ENCODE data around the gene THAP7. TPM values are rescaled to one million over a fixed set of nuclear protein-coding genes. Genes with fewer than 3 reads are reported as not detected.

THAP7 gene
- total and polyA plus RNA-seq, 3 donors from 2014 or later, result 60.6 to 96.5 (median 75.8) TPM

DNA sequence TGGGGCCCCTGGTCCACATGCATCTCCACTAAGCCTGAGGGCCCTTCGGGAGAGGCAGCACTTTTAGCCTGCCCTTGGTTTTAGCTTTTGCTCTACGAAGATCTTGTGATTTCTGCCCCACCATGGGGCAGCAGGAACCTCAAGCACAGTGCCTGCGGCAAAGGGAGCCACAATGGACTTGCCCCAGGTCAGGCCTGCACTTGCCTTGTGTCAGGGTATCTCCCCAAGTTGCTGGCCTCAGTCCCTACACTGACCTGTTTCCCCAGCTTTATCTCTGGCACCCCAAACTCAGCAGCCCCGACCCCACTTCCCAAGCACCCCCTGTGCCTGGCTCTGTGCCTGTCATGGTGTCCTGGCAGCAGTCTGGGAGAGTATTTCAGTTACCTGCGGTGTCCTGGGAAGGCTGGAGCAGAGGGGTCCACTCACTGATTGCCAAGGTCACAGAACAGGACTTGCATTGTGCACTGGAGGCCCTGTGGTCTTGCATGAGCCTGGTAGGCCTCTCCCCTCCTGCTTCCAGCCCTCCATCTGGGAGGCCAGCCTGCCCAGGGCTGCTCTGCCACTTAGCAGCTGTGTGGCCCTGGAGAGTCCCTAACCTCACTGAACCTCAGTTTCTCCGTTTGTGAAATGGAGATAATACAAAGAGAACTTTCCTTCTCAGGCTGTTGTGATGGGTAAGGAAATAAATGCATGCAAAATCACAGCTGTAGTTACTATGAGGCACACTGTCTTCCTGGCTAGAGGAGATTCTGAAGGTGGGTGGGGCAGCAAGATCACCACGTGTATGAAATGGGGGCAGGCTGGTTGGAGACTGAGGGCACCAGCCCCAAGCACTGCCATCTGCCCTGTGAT is 38.5 kb downstream of the THAP7 start:
- DNase-seq, result no peak
- H3K36me3 ChIP-seq (ENCODE audit: low read depth, missing control alignments), result no peaks in the 10 kb centered on the region
- intact Hi-C loops (cut with DNase I; ENCODE audit: low total_unique reads), result no loop called here
- H3K9me3 ChIP-seq, result no peaks in the 10 kb centered on the region
- H3K27me3 ChIP-seq, result no peaks in the 10 kb centered on the region
- no peak overlapping the region for H3K4me3 ChIP-seq
- 61 to 75% methylated on average over 5 to 7 of the region's 7 CpGs for WGBS, 2 donors
- no peak overlapping the region for H3K27ac ChIP-seq
- no peak for TF ChIP-seq POLR2A (IDR thresholded peaks at IDR 0.05)
- TF ChIP-seq, protein P1, sequence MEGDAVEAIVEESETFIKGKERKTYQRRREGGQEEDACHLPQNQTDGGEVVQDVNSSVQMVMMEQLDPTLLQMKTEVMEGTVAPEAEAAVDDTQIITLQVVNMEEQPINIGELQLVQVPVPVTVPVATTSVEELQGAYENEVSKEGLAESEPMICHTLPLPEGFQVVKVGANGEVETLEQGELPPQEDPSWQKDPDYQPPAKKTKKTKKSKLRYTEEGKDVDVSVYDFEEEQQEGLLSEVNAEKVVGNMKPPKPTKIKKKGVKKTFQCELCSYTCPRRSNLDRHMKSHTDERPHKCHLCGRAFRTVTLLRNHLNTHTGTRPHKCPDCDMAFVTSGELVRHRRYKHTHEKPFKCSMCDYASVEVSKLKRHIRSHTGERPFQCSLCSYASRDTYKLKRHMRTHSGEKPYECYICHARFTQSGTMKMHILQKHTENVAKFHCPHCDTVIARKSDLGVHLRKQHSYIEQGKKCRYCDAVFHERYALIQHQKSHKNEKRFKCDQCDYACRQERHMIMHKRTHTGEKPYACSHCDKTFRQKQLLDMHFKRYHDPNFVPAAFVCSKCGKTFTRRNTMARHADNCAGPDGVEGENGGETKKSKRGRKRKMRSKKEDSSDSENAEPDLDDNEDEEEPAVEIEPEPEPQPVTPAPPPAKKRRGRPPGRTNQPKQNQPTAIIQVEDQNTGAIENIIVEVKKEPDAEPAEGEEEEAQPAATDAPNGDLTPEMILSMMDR (IDR thresholded peaks at IDR 0.05), result no peak
- H3K4me1 ChIP-seq, result peaks cover 10% of the 10 kb centered on the region

DNA sequence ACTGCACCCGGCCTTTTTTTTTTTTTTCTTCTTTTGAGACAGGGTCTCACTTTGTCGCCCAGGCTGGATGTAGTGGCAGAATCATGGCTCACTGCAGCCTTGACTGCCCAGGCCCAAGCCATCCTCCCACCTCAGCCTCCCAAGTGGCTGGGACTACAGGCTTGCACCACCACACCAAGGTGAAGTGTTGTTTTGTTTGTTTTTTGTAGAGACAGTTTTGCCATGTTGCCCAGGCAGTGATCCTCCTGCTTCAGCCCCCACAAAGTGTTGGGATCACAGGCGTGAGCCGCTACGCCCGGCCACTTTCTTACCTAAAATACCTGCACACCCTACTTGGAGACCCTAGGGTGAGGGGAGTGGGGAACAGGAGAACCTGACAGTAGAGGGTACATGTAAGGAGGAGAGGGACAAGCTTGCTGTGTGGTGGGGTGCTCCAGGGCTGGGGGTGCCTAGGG is 39.4 kb downstream of the THAP7 start:
- WGBS, 2 donors, result 92 to 97% methylated on average over 6 of the region's 6 CpGs
- no peak for DNase-seq
- H3K9me3 ChIP-seq, result no peaks in the 10 kb centered on the region
- TF ChIP-seq POLR2A (IDR thresholded peaks at IDR 0.05), result no peak
- TF ChIP-seq, protein P1 (IDR thresholded peaks at IDR 0.05), result no peak
- peaks cover 10% of the 10 kb centered on the region for H3K4me1 ChIP-seq
- no peak overlapping the region for H3K4me3 ChIP-seq
- no peak overlapping the region for H3K27ac ChIP-seq
- intact Hi-C loops (cut with DNase I; ENCODE audit: low total_unique reads), result no loop called here
- no peaks in the 10 kb centered on the region for H3K27me3 ChIP-seq
- H3K36me3 ChIP-seq (ENCODE audit: low read depth, missing control alignments), result no peaks in the 10 kb centered on the region

DNA sequence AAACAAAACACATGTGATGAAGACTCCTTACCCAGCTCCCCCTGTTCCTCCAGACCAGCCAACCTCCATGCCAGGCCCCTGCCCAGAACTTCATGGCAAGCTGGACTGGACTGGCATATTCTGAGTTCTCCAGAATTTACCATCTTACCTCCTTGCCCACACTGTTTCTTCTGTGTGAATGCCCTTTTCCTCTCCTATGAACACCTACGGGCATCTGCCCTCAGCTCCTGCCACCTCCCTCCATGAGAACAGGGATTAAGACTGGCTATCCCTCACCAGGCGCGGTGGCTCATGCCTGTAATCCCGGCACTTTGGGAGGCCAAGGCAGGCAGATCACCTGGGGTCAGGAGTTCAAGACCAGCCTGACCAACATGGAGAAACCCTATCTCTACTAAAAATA is 41.3 kb downstream of the THAP7 start:
- Histone ChIP-seq H3K36me3 (ENCODE audit: low read depth, missing control alignments) (no peaks in the 10 kb centered on the region), H3K27ac (no peak overlapping the region), H3K4me3 (no peak overlapping the region), H3K27me3 (no peaks in the 10 kb centered on the region), H3K4me1 (peaks cover 9% of the 10 kb centered on the region), H3K9me3 (no peaks in the 10 kb centered on the region)
- DNase-seq, result no peak
- no peak for TF ChIP-seq POLR2A (IDR thresholded peaks at IDR 0.05)
- TF ChIP-seq, protein P1 (IDR thresholded peaks at IDR 0.05), result no peak
- intact Hi-C loops (cut with DNase I; ENCODE audit: low total_unique reads), result no loop called here
- 94 to 97% methylated on average over 4 of the region's 4 CpGs for WGBS, 2 donors

DNA sequence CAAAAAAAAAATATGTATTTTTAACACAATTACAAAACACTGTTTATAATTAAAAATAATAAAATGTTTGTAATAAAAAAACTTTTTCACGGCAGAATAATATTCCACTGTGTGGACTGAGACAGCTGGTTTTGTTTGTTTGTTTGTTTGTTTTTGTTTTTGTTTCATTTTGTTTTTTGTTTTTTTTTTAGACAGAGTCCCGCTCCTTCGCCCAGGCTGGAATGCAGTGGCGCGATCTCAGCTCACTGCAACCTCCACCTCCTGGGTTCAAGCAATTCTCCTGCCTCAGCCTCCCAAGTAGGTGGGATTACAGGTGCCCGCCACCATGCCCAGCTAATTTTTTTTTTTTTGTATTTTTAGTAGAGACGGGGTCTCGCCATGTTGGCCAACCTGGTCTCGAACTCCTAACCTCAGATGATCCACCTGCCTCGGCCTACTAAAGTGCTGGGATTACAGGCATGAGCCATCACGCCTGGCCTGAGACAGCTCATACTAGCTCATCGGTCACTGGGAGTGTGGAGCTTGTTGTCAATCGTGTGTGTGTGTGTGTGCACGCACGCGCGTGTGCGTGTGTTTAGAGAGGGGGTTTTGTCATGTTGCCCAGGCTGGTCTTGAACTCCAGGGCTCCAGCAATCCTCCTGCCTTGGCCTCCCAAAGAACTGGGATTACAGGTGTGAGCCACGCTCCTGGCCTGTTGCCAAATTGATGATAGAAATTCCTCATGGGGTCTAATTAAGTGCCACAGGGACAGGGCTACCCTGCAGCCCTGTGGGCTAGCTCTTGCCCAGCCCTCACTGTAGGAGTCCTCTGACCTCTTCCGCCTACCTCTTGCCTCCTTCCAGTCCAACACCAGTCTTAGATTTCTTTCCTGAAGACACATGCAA is 42.1 kb downstream of the THAP7 start:
- Histone ChIP-seq H3K27ac (no peak overlapping the region), H3K36me3 (ENCODE audit: low read depth, missing control alignments) (no peaks in the 10 kb centered on the region), H3K4me1 (peaks cover 5% of the 10 kb centered on the region), H3K4me3 (no peak overlapping the region), H3K9me3 (no peaks in the 10 kb centered on the region), H3K27me3 (no peaks in the 10 kb centered on the region)
- no peak for DNase-seq
- no peak for TF ChIP-seq POLR2A (IDR thresholded peaks at IDR 0.05)
- TF ChIP-seq, protein P1 (IDR thresholded peaks at IDR 0.05), result no peak
- WGBS, 2 donors, result 91 to 93% methylated on average over 20 of the region's 20 CpGs
- intact Hi-C loops (cut with DNase I; ENCODE audit: low total_unique reads), result no loop called here
